Vagina (tissue), 2 donors: ENCODE measurements around the gene GABRA5. TPM values are rescaled to one million over a fixed set of nuclear protein-coding genes. Genes with fewer than 3 reads are reported as not detected.

Experiments
- DNase-seq, 2 donors: peaks; one replicate each; pipeline ENCODE4 v3.0.0-alpha.2; 2017; ENCODE audit errors: extremely low spot score in 2 of 2
- H3K27ac ChIP-seq: fragments of 200-600 bp; sonication (generic); one replicate; pipeline ENCODE4 v1.5.1; 2019
- H3K27me3 ChIP-seq: fragments of 200-600 bp; sonication (generic); one replicate; pipeline ENCODE4 v1.5.1; 2019
- H3K36me3 ChIP-seq, 2 donors: fragments of 200-600 bp; sonication (generic); one replicate each; pipeline ENCODE4 v1.5.1; 2017 to 2019
- H3K4me1 ChIP-seq: fragments of 200-600 bp; sonication (generic); one replicate; pipeline ENCODE4 v1.5.1; 2019
- H3K4me3 ChIP-seq, 2 donors: fragments of 200-600 bp; sonication (generic); 1 replicate in 1 of 2; 2 replicates in 1 of 2; pipeline ENCODE4 v1.5.1; 2016 to 2019
- H3K9me3 ChIP-seq: fragments of 200-600 bp; sonication (generic); one replicate; pipeline ENCODE4 v1.5.1; 2019
- POLR2A ChIP-seq, 2 donors: fragments of 450-650 bp; IDR thresholded peaks; one replicate each; pipeline ENCODE4 v1.6.1; 2017; ENCODE audit warnings: antibody characterized with exemption in 2 of 2, mild to moderate bottlenecking in 2 of 2, moderate library complexity in 2 of 2
- POLR2AphosphoS5 ChIP-seq, 2 donors: sonication (generic); formaldehyde crosslinking; IDR thresholded peaks; one replicate each; pipeline ENCODE4 v1.9.0; 2017; ENCODE audit warnings: antibody characterized with exemption in 2 of 2, mild to moderate bottlenecking in 2 of 2, low read depth in 1 of 2; ENCODE audit not compliant: insufficient read depth in 1 of 2
- intact Hi-C: fragments of 100-400 bp; cut with DNase I; formaldehyde crosslinking; loops from one replicate; pipeline ENCODE4 v1.15.1; 2023
- total RNA-seq: library from RNA; depleted of rRNA; stranded (reverse); fragments of >200 nt; gene quantifications from one replicate; pipeline ENCODE4 v1.2.3, GENCODE V29; 2016
- TF ChIP-seq, protein P1 (sequence below), 3 experiments: fragments of 450-650 bp in 2 of 3; fragments of 200-600 bp in 1 of 3; sonication (generic) in 1 of 3; IDR thresholded peaks; one replicate each; pipeline ENCODE4 v1.5.1; 2017 to 2019; ENCODE audit warnings: antibody characterized with exemption in 3 of 3, mild to moderate bottlenecking in 2 of 3, moderate library complexity in 2 of 3

The GABRA5 gene
- total RNA-seq, 1 donor from 2014 or later = not detected

DNA sequence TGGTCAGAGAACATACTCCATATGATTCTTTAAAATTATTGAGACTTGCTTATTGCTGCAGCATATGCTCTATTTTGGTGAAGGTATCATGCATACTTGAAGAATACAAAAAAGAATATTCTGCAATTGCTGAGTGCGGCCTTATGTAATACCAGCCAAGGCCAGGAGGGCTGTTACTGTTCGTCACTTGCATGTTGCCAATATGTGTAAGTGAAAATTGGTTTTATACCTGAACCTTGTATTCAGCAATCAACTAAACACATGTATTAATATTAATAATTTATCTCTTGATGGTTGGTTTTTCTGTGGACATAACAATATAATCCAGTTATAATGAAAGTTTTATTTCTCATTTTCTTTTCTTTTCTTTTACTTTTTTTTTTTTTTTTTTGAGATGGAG is 13.9 kb upstream of the GABRA5 start:
- intact Hi-C loops = no loop called here
- no peak for DNase-seq
- H3K4me3 ChIP-seq = no peak overlapping the region
- no peaks in the 10 kb centered on the region for H3K36me3 ChIP-seq
- no peaks in the 10 kb centered on the region for H3K9me3 ChIP-seq
- no peaks in the 10 kb centered on the region for H3K4me1 ChIP-seq
- TF ChIP-seq, protein P1, sequence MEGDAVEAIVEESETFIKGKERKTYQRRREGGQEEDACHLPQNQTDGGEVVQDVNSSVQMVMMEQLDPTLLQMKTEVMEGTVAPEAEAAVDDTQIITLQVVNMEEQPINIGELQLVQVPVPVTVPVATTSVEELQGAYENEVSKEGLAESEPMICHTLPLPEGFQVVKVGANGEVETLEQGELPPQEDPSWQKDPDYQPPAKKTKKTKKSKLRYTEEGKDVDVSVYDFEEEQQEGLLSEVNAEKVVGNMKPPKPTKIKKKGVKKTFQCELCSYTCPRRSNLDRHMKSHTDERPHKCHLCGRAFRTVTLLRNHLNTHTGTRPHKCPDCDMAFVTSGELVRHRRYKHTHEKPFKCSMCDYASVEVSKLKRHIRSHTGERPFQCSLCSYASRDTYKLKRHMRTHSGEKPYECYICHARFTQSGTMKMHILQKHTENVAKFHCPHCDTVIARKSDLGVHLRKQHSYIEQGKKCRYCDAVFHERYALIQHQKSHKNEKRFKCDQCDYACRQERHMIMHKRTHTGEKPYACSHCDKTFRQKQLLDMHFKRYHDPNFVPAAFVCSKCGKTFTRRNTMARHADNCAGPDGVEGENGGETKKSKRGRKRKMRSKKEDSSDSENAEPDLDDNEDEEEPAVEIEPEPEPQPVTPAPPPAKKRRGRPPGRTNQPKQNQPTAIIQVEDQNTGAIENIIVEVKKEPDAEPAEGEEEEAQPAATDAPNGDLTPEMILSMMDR (IDR thresholded peaks at IDR 0.05) = no peak
- TF ChIP-seq POLR2AphosphoS5 (IDR thresholded peaks at IDR 0.05; ENCODE audit: insufficient read depth in 1 of 2, low read depth in 1 of 2) (no peak), POLR2A (IDR thresholded peaks at IDR 0.05) (no peak)
- H3K27ac ChIP-seq = no peak overlapping the region
- no peaks in the 10 kb centered on the region for H3K27me3 ChIP-seq

GRCh38 chr15:26854435-26854834 is 12.4 kb upstream of the GABRA5 start:
- intact Hi-C loops = no loop called here
- H3K4me3 ChIP-seq = no peak overlapping the region
- no peaks in the 10 kb centered on the region for H3K9me3 ChIP-seq
- no peaks in the 10 kb centered on the region for H3K27me3 ChIP-seq
- no peaks in the 10 kb centered on the region for H3K4me1 ChIP-seq
- no peak for DNase-seq
- H3K36me3 ChIP-seq = no peaks in the 10 kb centered on the region
- TF ChIP-seq POLR2AphosphoS5 (IDR thresholded peaks at IDR 0.05; ENCODE audit: insufficient read depth in 1 of 2, low read depth in 1 of 2) (no peak), POLR2A (IDR thresholded peaks at IDR 0.05) (no peak)
- TF ChIP-seq, protein P1 (IDR thresholded peaks at IDR 0.05) = no peak
- no peak overlapping the region for H3K27ac ChIP-seq

DNA sequence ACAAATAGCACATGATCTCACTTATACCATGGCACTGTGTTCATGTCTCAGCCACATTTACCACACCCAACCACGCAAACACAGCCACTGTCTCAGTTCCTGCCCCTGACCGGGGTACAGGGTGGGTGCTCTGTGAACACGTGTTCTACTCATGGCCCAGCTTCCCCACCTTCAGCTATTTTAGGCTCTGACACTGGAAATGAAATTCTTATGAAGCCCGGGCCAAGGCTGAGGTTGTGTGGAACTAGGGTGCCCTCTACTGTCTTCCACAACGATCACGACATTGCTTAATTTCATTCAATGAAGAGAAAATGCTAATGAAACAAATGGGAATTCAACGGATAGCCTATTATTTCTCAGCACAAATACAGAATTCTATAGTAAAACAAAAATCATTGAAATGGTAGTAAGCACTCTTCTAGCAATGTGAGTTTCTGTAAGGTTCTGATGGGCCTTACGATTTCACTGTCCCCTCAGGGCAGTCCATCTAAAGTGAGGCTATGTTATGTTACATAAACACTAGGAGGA is 2.1 kb upstream of the GABRA5 start:
- Histone ChIP-seq H3K36me3 (no peaks in the 10 kb centered on the region), H3K4me3 (no peak overlapping the region), H3K4me1 (no peaks in the 10 kb centered on the region), H3K27me3 (no peaks in the 10 kb centered on the region), H3K27ac (no peak overlapping the region), H3K9me3 (no peaks in the 10 kb centered on the region)
- DNase-seq = peak in 1 of 2 donors; percentile 25
- intact Hi-C loops = no loop called here
- TF ChIP-seq POLR2A (IDR thresholded peaks at IDR 0.05) = no peak
- TF ChIP-seq, protein P1 (IDR thresholded peaks at IDR 0.05) = peak in 1 of 3 experiments; percentile 28

DNA sequence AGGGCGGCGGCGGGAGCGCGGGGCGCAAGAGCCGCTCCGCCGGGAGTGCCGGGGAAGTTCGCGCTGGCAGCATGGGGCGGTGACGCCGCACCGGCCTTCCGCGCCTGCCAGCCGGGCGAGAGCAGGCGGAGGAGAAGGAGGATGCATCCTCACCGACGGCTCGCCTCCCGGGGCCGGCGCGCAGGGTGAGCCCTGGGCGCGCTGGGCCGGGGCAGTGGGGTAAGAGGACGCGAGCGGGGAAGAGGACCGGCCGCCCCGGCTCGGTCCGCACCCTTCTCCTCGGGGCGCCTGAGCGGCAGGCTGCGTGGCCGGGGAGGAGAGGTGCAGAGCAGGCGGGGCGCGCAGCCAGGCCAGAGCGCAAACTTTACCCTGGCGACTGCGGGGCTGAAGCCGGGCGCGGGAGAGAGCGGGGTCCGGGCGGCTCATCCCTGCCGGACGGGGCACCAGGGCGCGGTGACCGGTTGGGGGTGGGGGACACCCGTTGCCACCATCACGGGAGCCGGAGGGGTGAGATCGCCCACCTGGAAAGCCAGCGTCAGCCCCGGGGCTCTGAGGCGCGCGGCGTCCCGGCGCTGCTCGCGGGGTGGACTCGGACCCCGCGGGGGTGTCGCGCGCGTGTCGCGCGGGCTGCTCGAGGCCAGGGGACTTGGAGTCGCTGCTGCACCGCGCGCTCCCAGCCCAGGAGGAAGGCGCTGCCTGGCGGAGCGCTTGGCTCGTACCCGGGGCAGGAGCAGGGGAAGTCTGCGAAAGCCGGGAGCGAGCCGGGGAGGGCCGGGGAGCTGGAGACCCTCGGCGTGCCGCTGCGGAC is 542 bp downstream of the GABRA5 start:
- intact Hi-C loops = no loop called here
- no peaks in the 10 kb centered on the region for H3K27me3 ChIP-seq
- DNase-seq = peak in 1 of 2 donors; percentile 54
- TF ChIP-seq, protein P1 (IDR thresholded peaks at IDR 0.05) = no peak
- no peak for TF ChIP-seq POLR2A (IDR thresholded peaks at IDR 0.05)
- TF ChIP-seq POLR2AphosphoS5 (IDR thresholded peaks at IDR 0.05; ENCODE audit: insufficient read depth in 1 of 2, low read depth in 1 of 2) = no peak
- no peak overlapping the region for H3K4me3 ChIP-seq
- H3K27ac ChIP-seq = no peak overlapping the region
- no peaks in the 10 kb centered on the region for H3K9me3 ChIP-seq
- H3K36me3 ChIP-seq = no peaks in the 10 kb centered on the region
- no peaks in the 10 kb centered on the region for H3K4me1 ChIP-seq
